ENCODE measurements around the gene GOLGA1. TPM values are rescaled to one million over a fixed set of nuclear protein-coding genes. Genes with fewer than 3 reads are reported as not detected.

GOLGA1 gene
- polyA plus RNA-seq, 3 donors = 3.1 to 15.7 (median 8.0) TPM

DNA sequence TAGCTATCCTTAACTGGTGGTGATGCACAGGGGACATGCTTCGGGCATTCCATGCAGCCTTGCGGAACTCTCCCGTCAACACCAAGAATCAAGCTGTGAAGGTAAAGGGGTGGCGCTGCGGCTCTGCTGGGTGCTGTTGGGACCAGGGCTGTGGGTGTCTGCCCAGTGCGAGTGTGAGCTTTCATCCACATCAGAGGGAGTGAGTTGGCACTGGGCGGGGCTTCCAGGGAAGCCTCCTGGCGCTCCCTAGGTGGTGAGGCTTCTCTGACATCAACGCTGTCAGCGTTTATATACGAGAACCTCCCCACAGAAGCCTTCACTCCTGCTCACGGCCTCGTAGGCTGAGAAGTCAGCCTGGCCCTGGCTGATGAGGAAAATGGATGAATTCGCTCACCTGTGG is 67.2 kb downstream of the GOLGA1 start:
- H3K27ac Mint-ChIP-seq = peak overlapping the region in 1 of 7 donors; percentile 87
- H3K27ac ChIP-seq (ENCODE audit: low read depth in 1 of 2, low read length in 2 of 2) = peak overlapping the region in 1 of 2 donors; percentile 76
- H3K4me1 ChIP-seq (ENCODE audit: control insufficient read depth in 1 of 2, insufficient read depth in 2 of 2, low read length in 2 of 2) = peaks cover 37 to 41% of the 10 kb centered on the region in 2 donors
- no peaks in the 10 kb centered on the region for H3K9me3 ChIP-seq (replicated peaks in 1 of 2; ENCODE audit: control insufficient read depth in 1 of 2, insufficient read depth in 1 of 2, low read length in 2 of 2)
- no peak overlapping the region for H3K4me3 Mint-ChIP-seq
- H3K9me3 Mint-ChIP-seq = peaks cover 0 to 2% (median 0%) of the 10 kb centered on the region in 7 donors
- H2AFZ ChIP-seq (ENCODE audit: insufficient read depth, low read depth, low read length, poor library complexity, severe bottlenecking) = no peak overlapping the region
- H3K36me3 Mint-ChIP-seq = peaks cover 53 to 59% of the 10 kb centered on the region in 2 donors
- H3K36me3 ChIP-seq (replicated peaks in 1 of 2; ENCODE audit: control insufficient read depth in 1 of 2, insufficient read depth in 2 of 2, low read length in 2 of 2) = peaks cover 52 to 56% of the 10 kb centered on the region in 2 donors
- H3K27me3 ChIP-seq (ENCODE audit: control insufficient read depth in 2 of 2, insufficient read depth in 2 of 2, low read length in 2 of 2) = no peaks in the 10 kb centered on the region
- WGBS (ENCODE audit: insufficient coverage) = 90% methylated on average over 4 of the region's 14 CpGs
- H3K79me2 ChIP-seq (ENCODE audit: insufficient read depth, low read length) = peaks cover 73% of the 10 kb centered on the region
- TF ChIP-seq, protein P1, sequence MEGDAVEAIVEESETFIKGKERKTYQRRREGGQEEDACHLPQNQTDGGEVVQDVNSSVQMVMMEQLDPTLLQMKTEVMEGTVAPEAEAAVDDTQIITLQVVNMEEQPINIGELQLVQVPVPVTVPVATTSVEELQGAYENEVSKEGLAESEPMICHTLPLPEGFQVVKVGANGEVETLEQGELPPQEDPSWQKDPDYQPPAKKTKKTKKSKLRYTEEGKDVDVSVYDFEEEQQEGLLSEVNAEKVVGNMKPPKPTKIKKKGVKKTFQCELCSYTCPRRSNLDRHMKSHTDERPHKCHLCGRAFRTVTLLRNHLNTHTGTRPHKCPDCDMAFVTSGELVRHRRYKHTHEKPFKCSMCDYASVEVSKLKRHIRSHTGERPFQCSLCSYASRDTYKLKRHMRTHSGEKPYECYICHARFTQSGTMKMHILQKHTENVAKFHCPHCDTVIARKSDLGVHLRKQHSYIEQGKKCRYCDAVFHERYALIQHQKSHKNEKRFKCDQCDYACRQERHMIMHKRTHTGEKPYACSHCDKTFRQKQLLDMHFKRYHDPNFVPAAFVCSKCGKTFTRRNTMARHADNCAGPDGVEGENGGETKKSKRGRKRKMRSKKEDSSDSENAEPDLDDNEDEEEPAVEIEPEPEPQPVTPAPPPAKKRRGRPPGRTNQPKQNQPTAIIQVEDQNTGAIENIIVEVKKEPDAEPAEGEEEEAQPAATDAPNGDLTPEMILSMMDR (IDR thresholded peaks at IDR 0.05) = no peak
- H3K27me3 Mint-ChIP-seq (ENCODE audit: low read depth in 3 of 3) = peaks cover 0 to 2% (median 0%) of the 10 kb centered on the region in 3 donors
- DNase-seq = no peak
- no peak overlapping the region for H3K4me3 ChIP-seq (replicated peaks in 1 of 3; ENCODE audit: low read depth in 2 of 3, low read length in 3 of 3)
- intact Hi-C loops (cut with micrococcal nuclease) = no loop called here
- peaks cover 37% of the 10 kb centered on the region for H3K4me1 Mint-ChIP-seq
- H4K20me1 ChIP-seq (ENCODE audit: insufficient read depth, low read length) = peaks cover 71% of the 10 kb centered on the region
- H3K9ac ChIP-seq (ENCODE audit: insufficient read depth, low read length, poor library complexity, severe bottlenecking) = no peak overlapping the region
- no peak overlapping the region for H3K4me2 ChIP-seq (replicated peaks; ENCODE audit: extremely low read depth, low read length, poor library complexity, severe bottlenecking)

DNA sequence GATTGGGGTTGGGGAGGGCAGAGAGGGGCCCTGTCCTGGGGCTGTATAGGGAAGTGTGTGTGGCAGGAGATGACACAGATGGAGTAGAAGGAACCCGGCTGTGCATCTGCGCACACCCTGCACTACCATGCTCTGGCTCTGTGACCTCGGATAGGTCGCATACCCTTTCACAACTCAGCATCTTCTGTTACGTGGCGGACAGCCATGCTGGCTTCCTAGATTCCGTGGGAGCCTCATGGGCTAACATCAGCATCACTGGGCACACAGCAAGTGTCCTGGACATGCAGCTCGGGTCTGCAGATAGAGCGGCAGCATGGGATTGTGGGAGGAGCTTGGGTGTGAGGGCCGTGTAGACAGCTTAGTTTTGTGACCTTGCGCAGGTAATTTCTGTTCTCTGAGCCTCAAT is 69.7 kb downstream of the GOLGA1 start:
- TF ChIP-seq, protein P1 (IDR thresholded peaks at IDR 0.05) = no peak
- peaks cover 56% of the 10 kb centered on the region for H4K20me1 ChIP-seq (ENCODE audit: insufficient read depth, low read length)
- peak overlapping the region; percentile 94 for H3K4me2 ChIP-seq (replicated peaks; ENCODE audit: extremely low read depth, low read length, poor library complexity, severe bottlenecking)
- H2AFZ ChIP-seq (ENCODE audit: insufficient read depth, low read depth, low read length, poor library complexity, severe bottlenecking) = no peak overlapping the region
- peak overlapping the region in 1 of 3 experiments; percentile 95 for H3K4me3 ChIP-seq (replicated peaks in 1 of 3; ENCODE audit: low read depth in 2 of 3, low read length in 3 of 3)
- peaks cover 27 to 31% of the 10 kb centered on the region in 2 donors for H3K36me3 ChIP-seq (replicated peaks in 1 of 2; ENCODE audit: control insufficient read depth in 1 of 2, insufficient read depth in 2 of 2, low read length in 2 of 2)
- peaks cover 86% of the 10 kb centered on the region for H3K79me2 ChIP-seq (ENCODE audit: insufficient read depth, low read length)
- intact Hi-C loops (cut with micrococcal nuclease) = no loop called here
- H3K9ac ChIP-seq (ENCODE audit: insufficient read depth, low read length, poor library complexity, severe bottlenecking) = peak overlapping the region; percentile 9
- peaks cover 0 to 2% (median 0%) of the 10 kb centered on the region in 7 donors for H3K9me3 Mint-ChIP-seq
- H3K4me3 Mint-ChIP-seq = peak overlapping the region in 1 of 2 donors; percentile 84
- H3K27me3 Mint-ChIP-seq (ENCODE audit: low read depth in 3 of 3) = peaks cover 0 to 1% (median 0%) of the 10 kb centered on the region in 3 donors
- no peaks in the 10 kb centered on the region for H3K27me3 ChIP-seq (ENCODE audit: control insufficient read depth in 2 of 2, insufficient read depth in 2 of 2, low read length in 2 of 2)
- peaks cover 32 to 34% of the 10 kb centered on the region in 2 donors for H3K36me3 Mint-ChIP-seq
- peak in 2 of 3 donors; percentile 35 to 36 for DNase-seq
- peak overlapping the region; percentile 18 to 97 for H3K27ac ChIP-seq (ENCODE audit: low read depth in 1 of 2, low read length in 2 of 2)
- peaks cover 46 to 52% of the 10 kb centered on the region in 2 donors for H3K4me1 ChIP-seq (ENCODE audit: control insufficient read depth in 1 of 2, insufficient read depth in 2 of 2, low read length in 2 of 2)
- peak overlapping the region; percentile 71 to 94 (median 92) for H3K27ac Mint-ChIP-seq
- peaks cover 47% of the 10 kb centered on the region for H3K4me1 Mint-ChIP-seq
- H3K9me3 ChIP-seq (replicated peaks in 1 of 2; ENCODE audit: control insufficient read depth in 1 of 2, insufficient read depth in 1 of 2, low read length in 2 of 2) = no peaks in the 10 kb centered on the region
- 62% methylated on average over 10 of the region's 11 CpGs for WGBS (ENCODE audit: insufficient coverage)
